IPS-NIHi7 (cell line): ENCODE measurements around the gene CST9L.

ENCODE experiments used
- DNase-seq: peaks from one replicate; pipeline ENCODE4 v3.0.0; 2012; ENCODE audit warnings: mixed read lengths; ENCODE audit errors: extremely low spot score

Gene CST9L

DNA sequence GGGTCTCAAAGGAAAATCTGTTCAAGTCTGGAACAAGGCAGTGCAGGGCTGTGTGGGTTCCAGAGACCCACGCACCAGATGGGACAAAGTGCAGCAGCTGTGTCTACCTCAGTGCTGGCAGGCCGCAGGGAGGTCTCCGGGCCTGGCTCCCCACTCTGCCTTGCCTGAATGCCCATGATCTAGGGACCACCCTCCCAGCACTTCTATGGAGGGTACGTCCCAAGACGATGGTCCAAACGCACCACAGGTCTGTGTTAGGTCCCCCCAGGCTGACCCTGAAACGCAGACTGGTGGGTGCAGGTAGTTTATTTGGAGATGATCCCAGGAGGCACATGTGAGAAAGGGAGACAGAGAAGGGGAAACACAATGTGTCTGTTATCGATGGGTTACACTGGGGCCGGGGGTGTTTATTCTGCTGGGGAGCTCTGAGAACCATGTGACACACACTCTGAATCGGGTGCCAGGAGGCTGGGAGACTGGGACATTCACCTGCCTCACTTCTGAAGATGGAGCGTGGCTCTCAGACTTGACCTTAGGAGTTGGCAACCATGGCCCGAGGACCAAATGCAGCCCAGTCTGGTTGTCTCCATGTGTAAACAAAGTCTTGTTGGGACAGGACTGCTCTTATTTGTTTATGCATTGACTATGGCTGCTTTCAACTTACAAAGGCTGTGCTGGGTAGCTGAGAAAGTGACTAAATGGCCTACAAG lies 21.7 kb downstream of the CST9L start:
- no peak for DNase-seq

DNA sequence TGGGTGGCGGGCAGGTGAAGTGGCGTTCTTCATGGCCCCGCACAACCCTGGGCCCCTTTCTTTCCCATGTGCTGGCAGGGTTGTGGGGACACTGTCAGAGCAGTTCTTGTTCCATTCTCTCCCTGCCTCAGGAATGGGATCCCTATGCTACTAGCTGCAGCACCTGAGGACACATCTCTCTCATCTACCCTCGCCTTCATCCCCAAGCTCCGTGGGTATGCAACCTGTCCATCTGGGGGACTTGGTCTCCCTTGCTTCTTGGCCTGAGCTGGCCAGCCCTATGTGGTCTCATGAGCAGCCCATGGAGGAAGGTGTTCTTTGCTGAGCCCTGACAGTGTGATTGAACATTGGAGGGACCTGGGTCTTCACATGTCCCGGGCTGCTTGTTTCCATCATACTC lies 24.2 kb downstream of the CST9L start:
- no peak for DNase-seq

DNA sequence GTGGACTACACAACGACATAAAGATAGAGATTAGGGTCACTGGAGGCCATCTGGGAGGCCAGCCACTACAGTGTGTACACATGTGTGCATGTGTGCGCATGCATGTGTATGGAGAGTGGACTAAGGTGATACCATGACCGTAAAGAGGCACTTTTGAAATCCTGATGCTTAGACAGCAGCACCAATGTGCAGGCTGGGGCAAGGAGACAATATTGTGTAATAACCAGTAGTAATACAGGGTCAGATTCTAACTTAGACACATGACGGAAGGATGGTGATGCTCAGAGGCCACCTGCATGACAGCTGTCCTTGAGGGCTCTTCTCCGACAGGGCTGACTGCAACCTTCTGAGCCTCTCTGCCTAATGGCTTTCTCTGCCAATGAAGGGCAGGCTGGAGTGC lies 25.5 kb downstream of the CST9L start:
- no peak for DNase-seq

DNA sequence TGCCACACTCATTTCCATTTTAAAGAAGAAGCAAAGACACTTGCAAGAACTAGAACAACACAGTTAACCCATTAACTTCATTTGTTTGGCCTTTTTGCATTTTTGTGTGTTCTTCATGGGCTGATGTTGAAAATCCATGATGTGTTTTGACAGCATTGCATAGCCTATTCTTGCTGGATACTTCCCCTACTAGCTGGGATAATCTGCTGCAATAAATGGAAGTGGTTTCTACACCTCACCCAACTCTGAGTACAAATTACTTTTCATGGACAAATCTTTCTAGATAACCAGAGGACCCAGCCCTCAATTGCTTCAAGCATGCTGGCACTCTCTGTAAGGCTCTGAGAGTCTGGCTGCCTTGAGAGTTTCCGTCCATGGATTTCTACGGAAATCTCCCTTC lies 26.5 kb downstream of the CST9L start:
- DNase-seq = no peak

DNA sequence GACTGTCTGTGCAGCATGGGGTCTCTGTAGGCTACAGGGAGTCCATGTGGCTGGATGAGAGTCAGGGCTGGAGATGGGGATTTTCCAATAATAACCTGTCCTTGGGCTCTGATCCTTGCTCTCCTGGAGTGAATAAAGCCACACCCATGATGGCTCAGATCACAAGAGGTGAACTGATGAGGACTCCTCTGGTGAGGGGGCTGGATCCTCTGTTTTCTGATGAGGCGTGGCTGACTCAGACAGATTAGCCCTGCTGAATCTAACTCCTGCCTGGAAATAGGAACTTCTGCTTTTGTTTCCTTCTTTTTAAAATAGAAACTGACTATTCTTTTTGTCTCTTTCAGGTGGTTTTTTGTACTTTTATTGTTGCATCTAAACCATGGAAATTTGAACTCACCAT lies 27.0 kb downstream of the CST9L start:
- DNase-seq = peak; percentile 45

DNA sequence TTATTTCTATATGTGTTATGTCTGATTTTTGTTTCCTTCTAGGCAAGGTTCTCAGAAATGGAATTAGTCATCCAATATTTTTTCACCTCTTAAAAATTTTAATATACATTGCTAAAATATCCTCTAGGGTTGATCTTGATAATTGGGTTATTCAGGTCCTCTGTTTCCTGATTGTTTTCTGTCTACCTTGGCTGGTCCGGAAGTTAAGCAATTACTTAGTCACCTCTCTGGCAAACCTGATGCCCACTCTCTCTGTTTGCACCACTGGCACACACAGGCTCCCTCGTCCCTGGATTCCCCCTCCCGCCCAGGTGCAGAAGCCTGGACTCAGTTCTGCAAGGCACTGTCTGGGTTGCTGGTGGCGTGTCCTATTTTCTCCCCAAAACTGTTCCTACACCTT lies 27.7 kb downstream of the CST9L start:
- no peak for DNase-seq

DNA sequence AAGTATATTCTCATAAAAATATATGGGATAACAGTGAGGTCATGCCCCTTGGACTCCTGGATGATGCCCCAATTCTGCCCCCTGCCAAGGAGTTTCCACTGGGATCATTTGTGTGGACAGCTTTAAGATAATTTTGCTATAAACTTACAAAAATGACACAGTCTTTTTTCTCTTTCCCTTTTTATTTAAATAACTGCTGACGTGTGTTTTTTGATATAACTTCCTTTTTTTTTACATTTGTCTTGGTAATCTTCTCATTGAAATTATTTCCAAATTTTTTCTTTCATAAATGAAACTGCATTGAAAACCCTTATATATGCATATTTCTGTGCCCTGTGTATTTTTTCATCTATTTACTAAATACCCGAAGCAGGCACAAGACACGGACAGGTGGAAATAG lies 31.3 kb downstream of the CST9L start:
- no peak for DNase-seq

DNA sequence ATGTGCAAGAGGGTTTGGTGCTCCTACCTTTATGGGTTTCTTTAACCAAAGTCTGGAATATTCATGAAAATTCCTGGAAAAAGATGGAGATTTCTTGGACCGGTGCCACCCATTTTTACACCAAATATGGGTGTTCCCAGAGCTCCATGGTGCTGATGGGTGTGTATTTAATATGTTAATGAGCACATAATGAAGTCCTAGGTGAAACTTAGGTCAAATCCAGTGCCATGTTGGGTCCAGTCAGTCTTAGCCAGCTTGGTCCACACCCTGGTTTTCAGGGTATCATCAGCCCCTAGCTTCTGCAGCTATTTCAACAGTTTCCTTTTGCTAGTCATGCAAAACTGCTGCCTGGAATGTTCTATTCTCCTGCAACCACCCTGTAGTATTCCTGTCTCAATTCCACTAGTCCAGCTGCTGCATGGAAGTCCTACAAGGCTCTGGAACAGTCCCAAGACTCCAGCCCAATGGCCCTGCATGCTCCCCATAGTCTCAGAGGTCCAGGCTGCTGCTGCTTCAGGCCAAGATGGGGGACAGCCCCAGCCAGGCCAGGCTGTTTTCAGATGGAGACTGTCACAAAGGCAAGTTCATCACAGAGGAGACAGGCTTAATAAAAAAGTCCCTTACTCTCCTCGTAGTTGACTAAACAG lies 31.8 kb downstream of the CST9L start:
- no peak for DNase-seq

DNA sequence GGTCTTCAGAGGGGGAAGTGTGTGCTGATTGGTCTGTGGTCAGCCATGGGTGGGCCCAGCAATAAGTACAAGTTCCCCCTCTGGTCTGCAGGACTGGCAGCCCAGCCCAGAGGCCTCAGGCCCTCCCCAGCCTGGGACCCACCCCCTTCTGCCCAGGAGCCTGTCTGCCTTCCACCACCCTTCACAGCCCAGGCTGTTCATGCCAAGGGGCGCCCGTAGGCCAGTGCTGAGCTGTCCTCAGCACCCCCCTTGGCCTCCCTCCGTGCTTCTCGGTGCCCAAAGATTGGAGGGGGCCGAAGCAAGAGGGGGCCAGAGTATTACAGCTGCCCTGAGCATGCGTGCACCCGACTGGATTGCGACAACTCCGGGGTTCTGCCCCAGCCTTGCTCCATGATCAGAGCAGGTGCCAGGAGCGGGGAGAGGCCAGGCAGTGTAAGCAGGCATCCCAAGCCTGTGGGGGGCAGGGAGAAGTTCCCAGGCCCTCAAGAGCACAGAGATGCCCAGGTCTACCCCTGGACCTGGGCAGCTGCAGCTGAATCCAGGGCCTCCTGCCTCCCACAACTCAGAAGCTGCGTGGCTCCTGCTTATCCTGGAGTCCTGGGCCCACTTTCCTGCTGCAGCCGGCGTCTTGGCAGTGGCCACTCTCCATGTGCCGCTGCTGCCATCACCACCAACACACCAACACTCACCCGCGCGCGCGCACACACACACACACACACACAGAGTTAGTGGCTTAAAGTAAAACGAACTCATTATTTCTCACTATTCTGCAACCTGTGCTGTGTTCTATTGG lies 33.3 kb downstream of the CST9L start:
- DNase-seq = no peak

DNA sequence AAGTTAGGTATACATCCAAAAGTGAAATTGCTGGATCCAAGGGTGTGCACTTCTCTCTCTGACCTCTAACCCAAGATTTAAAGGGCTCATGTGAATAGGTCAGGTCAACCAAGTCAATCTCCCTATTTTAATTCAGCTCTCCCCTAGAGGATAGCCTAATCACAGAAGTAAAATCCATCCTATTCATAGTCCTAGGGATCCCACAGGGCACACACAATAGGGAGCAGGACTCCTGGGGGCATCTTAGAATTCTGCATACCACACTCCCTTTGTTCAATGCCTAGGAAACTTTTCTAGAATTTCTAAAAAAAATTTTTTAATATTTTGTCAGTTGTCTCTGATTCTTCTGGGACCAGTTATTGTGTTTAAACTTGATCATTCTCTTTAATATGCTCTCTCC lies 35.1 kb downstream of the CST9L start:
- DNase-seq = peak; percentile 62

DNA sequence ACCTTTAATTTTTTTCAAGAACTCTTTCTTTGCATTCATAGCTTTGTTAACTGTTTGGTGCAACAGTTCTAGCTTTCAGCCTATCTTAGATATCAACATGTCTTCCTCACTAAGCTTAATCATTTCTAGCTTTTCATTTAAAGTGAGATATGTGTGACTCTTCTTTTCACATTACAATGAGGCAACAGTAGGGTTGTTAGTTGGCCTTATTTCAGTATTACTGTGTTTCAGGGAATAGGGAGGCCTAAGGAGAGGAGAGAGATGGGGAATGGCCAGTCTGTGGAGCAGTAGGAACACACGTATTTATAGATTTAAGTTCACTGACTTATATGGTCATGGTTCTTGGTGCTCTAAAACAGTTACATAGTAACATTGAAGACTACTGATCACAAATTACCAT lies 35.8 kb downstream of the CST9L start:
- DNase-seq = no peak

DNA sequence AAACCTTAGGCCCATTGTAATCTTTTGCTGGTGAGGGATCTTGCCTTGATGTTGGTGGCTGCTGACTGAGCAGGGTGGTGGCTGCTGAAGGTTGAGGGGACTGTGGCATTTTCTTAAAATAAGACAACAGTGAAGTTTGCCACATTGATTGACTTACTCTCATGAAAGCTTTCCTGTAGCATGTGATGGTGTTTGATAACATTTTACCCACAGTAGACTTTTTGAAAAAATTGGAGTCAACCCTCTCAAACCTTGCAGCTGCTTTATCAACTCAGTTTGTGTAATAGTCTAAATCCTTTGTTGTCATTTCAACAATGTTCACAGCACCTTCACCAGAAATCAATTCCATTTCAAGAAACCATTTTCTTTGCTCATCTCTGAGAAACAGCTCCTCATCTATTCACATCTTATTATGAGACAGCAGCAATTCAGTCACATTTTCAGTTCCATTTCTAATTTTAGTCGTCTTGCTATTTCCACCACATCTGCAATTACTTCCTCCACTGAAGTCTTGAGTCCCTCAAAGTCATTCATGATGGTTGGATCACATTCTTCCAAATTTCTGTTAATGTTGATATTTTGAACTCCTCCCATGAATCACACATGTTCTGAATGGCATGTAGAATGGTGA lies 37.2 kb downstream of the CST9L start:
- no peak for DNase-seq

DNA sequence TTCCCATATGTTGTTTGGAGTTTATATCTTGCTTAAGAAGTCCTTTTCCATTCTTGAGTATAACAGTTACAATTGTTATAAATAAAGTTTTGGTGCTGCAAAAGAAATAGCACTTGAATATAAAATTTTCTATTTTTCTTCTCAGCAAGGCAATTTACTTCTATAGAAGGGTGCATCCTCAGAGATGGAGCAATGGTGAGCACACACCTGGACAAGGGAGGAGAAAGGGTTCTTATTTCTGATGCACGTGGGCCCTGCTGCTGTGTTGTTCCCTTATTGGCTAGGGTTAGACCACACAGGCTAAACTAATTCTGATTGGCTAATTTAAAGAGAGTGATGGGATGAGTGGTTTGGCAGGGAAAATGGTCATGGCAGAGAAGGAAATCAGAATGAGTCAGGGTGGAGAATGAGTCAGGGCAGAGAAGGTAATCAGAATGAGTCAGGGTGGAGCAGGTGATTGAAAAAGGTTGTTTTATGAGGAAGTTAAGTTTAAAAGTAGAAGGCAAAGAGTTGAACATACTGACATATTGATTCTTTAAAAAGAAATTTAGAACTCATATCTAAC lies 39.3 kb downstream of the CST9L start:
- DNase-seq = no peak

DNA sequence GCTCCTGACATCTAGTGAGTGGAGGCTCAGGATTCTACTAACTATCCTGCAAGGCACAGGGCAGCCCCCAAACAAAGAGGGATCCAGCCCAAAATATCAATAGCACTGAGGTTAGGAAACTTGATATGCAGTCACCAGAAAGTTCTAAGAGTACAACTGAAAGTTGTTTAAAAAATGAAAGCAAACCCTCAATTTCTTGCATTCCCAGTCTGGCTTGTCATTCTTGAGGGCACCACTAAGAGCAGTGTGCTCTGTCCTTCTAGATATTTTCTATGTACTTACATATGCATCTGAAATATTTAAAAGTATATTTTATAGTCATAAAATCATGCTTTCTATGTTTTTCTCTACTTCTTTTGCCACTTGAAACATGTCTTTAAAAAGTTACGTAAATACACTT lies 41.4 kb downstream of the CST9L start:
- DNase-seq = no peak

DNA sequence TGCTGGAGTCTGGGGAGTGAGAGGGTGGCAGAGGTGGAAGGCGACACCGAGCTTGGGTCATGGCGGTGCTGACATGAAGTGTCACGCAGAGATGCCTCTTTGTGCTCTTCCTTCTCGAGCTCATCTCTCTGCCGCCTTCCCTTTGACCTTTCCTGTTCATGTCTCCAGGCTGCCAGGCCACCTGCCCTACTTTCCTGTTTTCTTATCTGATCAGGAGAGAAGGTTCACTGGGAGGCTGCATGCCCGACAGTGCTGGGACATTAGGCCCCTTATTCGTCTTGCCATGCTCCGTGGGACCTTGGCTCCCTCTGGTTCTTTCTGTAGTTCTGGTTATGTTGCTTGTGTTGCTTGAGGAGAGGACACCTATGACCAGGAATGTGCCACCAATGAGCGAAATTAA lies 44.1 kb downstream of the CST9L start:
- DNase-seq = no peak

DNA sequence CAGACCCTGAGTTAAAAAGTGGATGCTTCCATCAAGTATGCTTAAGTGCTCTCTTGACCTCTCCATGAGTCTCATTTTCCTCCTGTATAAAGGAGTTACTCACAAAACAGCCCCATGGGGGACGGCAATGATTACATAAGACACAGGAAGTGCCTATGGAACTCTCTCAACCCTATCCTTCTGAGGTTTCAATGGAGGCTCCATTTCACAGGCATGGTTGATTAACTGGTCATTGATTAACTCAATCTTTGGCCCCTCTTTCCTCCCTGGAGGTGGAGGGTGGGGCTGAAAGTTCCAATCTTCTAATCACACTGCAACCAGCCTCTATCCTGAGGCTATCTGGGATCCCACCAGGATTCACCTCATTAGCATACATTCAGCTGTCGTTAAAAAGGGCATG lies 48.1 kb downstream of the CST9L start:
- no peak for DNase-seq

DNA sequence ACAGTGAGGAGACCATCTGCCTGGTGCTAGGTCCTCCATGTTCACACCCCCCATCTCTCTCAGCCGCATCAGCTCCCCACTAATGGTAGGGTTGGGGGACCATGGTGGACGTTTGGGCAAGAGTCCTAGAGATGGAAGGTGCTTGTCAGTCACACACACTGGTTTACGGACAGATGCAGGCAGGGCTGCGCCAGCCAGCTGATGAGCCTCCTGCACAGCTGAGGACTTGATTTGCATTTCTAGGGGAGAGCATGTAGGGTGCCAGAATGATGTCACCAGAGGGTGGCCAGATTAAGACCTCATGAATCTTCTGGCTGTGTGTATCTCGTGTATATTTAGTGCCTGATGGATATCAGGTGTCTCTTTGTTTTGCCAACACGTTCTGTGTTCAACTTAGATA lies 48.7 kb downstream of the CST9L start:
- no peak for DNase-seq

DNA sequence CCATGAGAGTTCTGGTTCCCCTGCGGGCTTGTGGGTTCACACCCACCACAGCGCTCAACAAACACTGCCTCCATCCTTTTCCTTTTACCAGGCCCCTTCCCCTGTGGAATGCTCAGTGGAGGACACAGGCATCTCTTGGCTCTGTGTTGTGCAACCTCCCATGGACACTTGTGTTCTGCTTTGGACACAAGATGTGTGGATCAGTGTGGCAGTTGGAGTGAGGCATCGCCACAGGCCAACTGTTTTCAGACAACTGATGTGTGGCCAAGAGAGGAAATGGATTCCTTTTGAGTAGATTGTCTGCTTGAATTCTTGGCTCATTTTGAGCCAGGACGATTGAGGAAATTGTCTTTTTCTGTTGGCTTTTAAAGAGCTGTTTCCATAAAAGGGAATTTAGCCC lies 50.6 kb downstream of the CST9L start:
- DNase-seq = no peak

DNA sequence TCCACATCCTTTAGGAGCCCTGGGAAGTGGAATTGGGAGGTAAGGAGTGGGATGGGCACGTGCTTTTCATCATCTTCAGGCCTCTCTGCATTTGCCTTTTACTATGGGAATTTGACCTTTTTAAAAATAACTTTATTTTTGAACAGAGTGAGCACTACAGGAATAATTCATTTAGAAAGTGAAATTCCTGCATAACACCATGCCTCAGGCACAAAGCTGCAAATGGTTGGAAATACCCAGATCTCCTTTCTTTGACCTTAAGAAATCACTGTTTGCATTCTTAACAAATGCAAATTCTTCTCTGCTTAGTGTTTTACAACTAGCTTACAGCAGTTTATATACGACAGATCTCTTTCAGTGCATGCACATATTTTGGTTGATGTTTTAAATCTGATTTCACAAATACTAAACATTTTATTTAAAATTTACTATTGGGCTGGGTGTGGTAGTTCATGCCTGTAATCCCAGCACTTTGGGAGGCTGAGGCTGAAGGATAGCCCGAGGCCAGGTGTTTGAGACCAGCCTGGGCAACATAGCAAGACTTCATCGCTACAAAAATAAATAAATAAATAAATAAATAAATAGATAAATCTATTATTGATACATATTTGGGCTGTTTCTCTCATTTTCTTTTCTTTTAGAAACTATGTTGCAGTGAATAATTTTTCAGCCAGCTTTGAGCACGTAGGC lies 52.9 kb downstream of the CST9L start:
- DNase-seq = no peak

DNA sequence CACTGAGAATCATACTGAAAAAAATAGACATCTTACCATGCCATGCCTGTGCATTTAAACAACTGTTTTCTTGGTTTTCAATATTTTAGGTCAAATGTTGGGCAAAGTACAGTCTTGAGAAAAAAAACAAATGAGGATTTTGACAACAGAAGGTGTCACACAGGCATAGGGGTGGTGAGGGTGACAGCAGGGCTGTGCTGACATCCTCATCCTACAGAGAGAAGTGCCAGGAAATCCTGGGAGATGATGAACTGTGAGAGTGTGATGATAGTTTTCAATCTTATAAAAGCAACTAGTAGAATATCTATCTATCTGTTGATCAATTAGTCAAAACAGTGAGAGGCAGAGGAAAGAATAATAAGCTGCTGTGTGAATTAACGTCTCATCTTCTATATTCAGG lies 53.4 kb downstream of the CST9L start:
- DNase-seq = no peak
